Left ventricle myocardium inferior (tissue), 1 donor: ENCODE data around the gene PPM1H. TPM values are rescaled to one million over a fixed set of nuclear protein-coding genes. Genes with fewer than 3 reads are reported as not detected.

Experiments used
- DNase-seq: peaks from one replicate; pipeline ENCODE4 v3.0.0-alpha.2; 2020
- H3K27ac ChIP-seq: fragments of 200-600 bp; replicated peaks from 2 replicates; pipeline ENCODE4 v1.8.0; 2021
- H3K27me3 ChIP-seq: fragments of 200-600 bp; 2 replicates; pipeline ENCODE4 v1.8.0; 2021; ENCODE audit warnings: low read depth
- H3K36me3 ChIP-seq: fragments of 200-600 bp; 2 replicates; pipeline ENCODE4 v1.8.0; 2021
- H3K4me1 ChIP-seq: fragments of 200-600 bp; 2 replicates; pipeline ENCODE4 v1.8.0; 2021
- H3K4me3 ChIP-seq: fragments of 200-600 bp; 2 replicates; pipeline ENCODE4 v1.8.0; 2021; ENCODE audit warnings: mild to moderate bottlenecking, moderate library complexity
- H3K9me3 ChIP-seq: fragments of 200-600 bp; replicated peaks from 2 replicates; pipeline ENCODE4 v1.8.0; 2021
- intact Hi-C: fragments of 100-400 bp; cut with micrococcal nuclease; formaldehyde crosslinking; loops from one replicate; pipeline ENCODE4 v1.11.0; 2022
- total RNA-seq: library from RNA; stranded (reverse); fragmentation: NEBNext Ultra II Directional; extraction: Animal tissue kit (Norgen Biotek cat#: 25700); gene quantifications from one replicate; pipeline ENCODE4 v1.2.1, GENCODE V29; 2021
- TF ChIP-seq, protein P1 (sequence below): fragments of 200-600 bp; IDR thresholded peaks from 2 replicates; pipeline ENCODE4 v1.8.0; 2021; ENCODE audit warnings: antibody characterized with exemption, mild to moderate bottlenecking, borderline replicate concordance
- donor health status: DM: no; HTN: yes; CAD: no; lungs with severe emphysema.

The PPM1H gene
- total RNA-seq, 1 donor from 2014 or later: 6.0 TPM

DNA sequence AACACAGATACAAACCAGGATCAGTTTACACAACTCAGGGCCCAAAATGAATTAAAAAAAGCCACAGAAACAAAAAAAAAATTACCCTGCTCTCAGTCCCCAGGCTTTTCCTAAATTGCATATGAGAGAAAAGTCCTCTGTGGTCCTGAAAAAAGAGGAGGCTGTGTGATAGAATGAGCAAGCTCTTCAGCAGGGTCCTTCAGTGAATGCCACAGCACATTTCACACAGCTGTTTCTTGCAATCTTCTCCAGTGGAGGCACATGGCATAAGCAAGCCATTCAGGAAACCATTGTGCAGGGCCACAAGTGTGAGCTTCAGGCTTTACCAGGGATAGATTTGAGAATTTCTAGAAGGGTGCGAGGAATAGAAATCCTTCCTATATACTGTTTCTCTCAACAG, 168.5 kb downstream of the PPM1H start:
- Histone ChIP-seq H3K36me3 (no peaks in the 10 kb centered on the region), H3K27ac (no peak overlapping the region), H3K4me1 (peaks cover 23% of the 10 kb centered on the region), H3K4me3 (no peak overlapping the region), H3K27me3 (no peaks in the 10 kb centered on the region), H3K9me3 (no peaks in the 10 kb centered on the region)
- intact Hi-C loops: no loop called here
- TF ChIP-seq, protein P1, sequence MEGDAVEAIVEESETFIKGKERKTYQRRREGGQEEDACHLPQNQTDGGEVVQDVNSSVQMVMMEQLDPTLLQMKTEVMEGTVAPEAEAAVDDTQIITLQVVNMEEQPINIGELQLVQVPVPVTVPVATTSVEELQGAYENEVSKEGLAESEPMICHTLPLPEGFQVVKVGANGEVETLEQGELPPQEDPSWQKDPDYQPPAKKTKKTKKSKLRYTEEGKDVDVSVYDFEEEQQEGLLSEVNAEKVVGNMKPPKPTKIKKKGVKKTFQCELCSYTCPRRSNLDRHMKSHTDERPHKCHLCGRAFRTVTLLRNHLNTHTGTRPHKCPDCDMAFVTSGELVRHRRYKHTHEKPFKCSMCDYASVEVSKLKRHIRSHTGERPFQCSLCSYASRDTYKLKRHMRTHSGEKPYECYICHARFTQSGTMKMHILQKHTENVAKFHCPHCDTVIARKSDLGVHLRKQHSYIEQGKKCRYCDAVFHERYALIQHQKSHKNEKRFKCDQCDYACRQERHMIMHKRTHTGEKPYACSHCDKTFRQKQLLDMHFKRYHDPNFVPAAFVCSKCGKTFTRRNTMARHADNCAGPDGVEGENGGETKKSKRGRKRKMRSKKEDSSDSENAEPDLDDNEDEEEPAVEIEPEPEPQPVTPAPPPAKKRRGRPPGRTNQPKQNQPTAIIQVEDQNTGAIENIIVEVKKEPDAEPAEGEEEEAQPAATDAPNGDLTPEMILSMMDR: no peak
- no peak for DNase-seq

DNA sequence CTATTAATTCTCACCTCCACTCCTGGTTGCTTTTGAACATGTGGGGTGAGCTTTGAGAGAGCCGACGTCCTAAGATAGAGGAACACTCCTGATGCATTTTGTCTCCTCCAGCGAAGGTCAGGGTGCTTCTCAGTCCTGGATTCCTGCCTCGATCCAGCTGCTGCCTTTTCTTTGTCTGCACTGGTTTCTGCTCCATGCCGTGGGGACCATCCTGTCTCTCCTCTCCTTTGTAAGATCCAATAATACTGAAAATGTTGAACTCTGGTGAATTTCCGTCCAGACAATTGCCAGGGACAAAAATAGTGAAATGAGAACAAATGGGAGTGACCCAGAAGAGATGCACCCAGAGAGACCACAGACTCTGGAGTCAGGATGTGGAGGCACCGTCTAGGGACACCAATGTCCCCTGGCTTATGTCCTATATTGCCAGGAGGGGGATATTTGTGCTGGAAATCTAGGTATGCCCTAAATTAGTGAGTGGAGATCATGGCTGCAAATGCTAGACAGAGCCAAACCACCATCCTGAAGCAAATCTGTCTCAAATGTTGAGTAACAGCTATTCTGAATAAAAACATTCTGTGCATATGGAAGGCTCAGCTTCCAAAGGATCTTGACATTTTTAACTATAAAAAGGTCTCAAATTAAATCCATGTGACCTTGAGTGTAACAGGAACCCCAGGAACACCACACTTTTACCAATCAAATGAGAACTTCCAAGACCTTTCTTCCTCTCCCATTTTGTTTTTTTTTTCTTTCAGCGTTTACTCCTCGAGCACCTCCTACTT, 170.9 kb downstream of the PPM1H start:
- DNase-seq: peak; percentile 38

DNA sequence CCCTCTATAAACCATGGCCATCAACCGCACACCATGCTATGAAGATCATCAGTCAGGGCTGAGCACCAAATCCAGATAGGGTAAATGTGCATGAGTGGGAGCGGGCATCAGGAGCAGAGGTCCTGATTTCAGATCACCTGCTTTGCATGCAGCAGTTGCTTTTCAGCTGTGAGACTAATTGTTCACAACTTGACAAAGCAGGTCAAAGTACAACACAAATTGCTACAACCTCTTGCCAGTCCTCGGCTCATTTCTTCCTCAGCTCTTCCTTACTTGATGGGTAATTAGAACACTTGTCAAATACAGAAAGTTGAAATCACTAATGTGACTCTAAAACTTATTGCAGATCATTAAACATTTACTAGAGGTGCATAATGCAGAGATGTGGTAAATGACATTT, 171.6 kb downstream of the PPM1H start:
- TF ChIP-seq, protein P1: no peak
- intact Hi-C loops: no loop called here
- Histone ChIP-seq H3K9me3 (no peaks in the 10 kb centered on the region), H3K4me1 (peaks cover 40% of the 10 kb centered on the region), H3K4me3 (no peak overlapping the region), H3K27ac (peak overlapping the region; percentile 53), H3K27me3 (no peaks in the 10 kb centered on the region), H3K36me3 (no peaks in the 10 kb centered on the region)
- no peak for DNase-seq

More for the DNA sequence above, 170.9 kb downstream of the PPM1H start:
- TF ChIP-seq, protein P1: no peak
- Histone ChIP-seq H3K27me3 (no peaks in the 10 kb centered on the region), H3K4me1 (peaks cover 40% of the 10 kb centered on the region), H3K4me3 (no peak overlapping the region), H3K9me3 (no peaks in the 10 kb centered on the region), H3K27ac (peak overlapping the region; percentile 53), H3K36me3 (no peaks in the 10 kb centered on the region)
- intact Hi-C loops: no loop called here

DNA sequence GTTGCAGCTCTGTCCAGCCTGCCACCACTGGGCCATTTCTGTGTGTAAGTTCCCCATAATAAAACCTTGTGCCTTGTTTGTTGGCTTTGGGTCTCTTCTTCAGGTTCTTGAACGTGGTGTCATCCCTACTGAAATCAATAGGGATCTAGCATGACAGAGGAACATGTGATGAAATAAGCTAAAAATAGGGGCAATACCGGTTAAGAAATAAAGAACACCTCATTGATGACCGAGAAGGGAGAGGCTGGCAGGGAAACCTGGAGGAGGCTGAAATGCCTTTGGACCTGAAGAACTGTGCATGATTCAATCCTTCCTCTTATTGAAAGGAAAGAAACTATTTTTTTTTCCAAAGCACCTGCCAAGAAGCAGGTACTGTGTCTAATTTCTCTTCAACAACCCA, 172.3 kb downstream of the PPM1H start:
- Histone ChIP-seq H3K36me3 (no peaks in the 10 kb centered on the region), H3K4me1 (peaks cover 44% of the 10 kb centered on the region), H3K9me3 (no peaks in the 10 kb centered on the region), H3K27ac (peak overlapping the region; percentile 33), H3K27me3 (no peaks in the 10 kb centered on the region), H3K4me3 (no peak overlapping the region)
- intact Hi-C loops: no loop called here
- DNase-seq: no peak
- TF ChIP-seq, protein P1: no peak

DNA sequence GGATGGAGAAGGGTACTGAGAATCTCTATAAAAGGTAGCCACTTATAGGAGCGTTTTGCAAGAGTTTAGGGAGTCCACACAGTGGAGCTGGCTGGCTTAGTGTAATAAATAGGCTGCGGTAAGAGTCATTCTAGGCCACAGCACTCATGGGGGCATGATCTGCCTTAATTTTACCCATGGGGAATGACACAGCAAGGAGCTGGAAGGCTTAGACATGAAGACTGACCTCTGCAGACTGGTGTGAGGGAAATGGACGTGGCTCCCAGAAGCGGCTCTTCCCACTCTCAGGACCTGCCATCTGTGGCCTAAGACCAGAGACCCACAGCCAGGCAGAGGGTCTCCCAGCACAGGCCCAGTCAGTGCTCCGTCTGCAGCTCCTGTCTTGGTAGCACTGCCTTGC, 173.3 kb downstream of the PPM1H start:
- DNase-seq: no peak
- intact Hi-C loops: no loop called here
- H3K4me3 ChIP-seq: no peak overlapping the region
- peaks cover 54% of the 10 kb centered on the region for H3K4me1 ChIP-seq
- TF ChIP-seq, protein P1: no peak
- H3K27ac ChIP-seq: peak overlapping the region; percentile 29
- H3K9me3 ChIP-seq: no peaks in the 10 kb centered on the region
- no peaks in the 10 kb centered on the region for H3K27me3 ChIP-seq
- H3K36me3 ChIP-seq: no peaks in the 10 kb centered on the region
